HG03457 (cell line): Measurements from ENCODE around the gene OAS3.
"Not testable (repeated sequence)": the region's sequence is repeated elsewhere in the genome, so short reads cannot be mapped to it uniquely, and the experiment has no call there.

Experiments used
- ATAC-seq: cut with Tn5 transposase; IDR thresholded peaks from one replicate; pipeline ENCODE4 v1.9.1; 2021; ENCODE audit warnings: moderate number of reproducible peaks; ENCODE audit not compliant: unreplicated experiment

Gene OAS3

DNA sequence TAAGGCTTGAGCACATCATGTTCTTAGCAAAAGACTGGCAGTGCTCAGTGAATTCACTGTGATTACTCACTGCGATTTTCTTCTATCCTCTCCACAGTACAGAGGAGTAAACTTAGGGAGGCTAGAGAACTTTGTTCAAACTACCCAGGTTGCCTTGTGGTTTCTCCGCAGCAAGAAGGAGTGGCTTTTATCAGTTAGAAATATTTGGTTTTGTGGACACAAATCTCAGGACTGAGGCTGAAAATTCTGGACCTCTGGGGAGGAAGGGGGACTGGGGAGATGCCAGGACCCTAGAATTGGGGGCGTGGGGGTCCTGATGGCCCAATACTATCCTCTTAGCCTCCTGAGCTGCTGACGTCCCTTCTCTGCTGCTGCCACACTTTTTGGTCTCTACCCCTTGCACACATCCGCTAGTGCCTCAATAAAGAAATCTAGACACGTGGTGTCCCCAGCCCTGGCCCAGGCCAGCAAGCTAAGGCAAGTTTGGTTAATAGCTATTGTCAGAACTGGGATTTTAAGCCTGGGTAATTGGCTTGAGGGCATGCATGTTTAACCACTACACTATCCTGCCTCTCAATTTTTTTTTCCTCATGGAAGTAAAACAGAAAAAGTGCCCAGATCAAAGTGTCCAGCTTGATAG is 40.9 kb downstream of the OAS3 start:
- ATAC-seq: no peak

DNA sequence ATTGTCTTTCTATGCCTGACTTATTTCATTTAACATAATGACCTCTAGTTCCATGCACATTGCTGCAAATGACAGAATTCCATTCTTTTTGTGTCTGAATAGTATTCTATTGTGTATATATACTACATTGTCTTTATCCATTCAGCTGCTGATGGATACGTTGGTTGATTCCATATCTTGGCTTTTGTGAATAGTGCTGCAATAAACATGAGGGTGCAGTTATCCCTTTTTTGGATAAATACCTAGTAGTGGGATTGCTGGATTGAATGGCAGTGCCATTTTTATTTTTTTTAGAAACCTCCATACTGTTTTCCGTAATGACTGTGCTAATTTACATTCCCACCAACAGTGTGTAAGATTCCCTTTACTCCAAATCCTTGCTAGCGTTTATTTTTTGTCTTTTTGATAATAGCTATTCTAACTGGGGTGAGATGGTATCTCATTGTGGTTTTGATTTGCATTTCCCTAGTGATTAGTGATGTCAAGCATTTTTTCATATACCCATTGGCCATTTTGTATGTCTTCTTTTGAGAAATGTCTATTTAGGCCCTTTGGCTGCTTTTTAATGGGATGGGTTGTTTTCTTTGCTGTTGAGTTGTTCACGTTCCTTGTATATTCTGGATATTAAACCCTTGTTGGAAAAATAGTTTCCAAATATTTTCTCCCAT is 42.4 kb downstream of the OAS3 start:
- no peak for ATAC-seq

DNA sequence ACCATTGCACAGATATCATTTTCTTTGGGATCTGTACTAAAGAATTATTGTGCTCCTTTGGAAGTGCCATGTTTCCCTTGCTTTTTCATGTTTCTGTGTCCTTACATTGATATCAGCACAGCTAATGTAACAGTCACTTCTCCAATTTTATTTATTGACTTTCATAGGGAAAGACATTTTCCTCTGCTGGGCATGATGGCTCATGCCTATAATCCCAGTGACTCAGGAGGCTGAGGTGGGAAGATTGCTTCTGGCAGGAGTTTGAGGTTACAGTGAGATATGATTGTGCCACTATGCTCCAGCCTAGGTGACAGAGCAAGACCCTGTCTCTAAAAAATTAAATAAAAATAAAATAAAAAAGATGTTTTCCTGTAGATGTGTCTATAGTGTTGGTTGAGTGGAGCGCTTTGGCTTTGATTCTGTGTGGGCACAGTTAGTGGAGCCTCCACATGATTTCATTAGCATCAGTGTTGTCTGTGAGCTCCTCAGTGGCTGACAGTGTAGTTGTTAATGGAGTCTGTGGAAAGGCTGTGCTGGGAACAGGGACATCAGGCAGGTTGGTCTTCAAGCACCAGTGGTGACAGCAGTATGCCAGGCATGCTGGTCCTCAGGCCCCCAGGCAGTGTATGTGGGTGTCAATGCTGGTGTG is 47.5 kb downstream of the OAS3 start:
- no peak for ATAC-seq

DNA sequence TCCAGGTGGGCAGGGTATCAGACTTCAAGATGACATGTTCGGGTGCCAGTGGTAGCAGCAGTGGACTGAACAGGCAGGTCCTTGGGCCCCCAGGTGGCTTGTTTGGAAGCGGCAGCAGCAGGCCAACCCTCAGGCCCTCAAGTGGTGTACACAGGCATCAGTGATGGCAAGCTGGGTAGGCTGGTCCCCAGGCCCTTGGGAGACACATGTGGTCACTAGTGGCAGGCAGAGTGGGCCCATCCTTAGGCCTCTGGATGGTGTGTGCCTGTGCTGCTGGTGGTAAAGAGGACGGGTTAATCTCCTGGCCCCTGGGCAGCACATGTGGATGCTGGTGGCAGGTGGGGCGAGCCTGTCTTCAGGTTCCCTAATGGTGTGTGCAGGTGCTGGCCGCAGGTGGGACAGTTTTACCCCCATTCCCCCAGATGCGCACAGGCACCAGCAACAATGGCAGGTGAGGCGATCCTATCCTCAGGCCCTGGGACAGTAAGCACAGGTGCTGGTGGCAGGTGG is 48.1 kb downstream of the OAS3 start:
- no peak for ATAC-seq

DNA sequence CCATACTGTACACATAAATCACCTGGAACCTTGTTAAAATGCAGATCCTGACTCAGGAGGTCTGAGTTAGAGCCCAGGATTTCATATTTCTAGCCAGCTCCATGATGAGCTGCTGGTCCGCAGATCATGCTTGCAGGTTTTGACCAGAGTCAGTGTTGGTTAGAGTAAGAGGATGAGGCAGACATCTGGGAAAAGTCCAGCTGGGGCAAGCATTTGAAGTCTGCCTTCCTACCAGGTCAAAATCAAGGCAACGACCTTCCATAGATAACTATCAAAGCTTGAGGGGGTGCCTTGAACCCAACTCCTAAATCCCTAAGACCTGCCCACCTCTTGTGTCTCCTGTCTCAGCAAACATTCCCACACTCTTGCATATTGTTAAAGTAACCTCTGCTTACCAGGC is 49.3 kb downstream of the OAS3 start:
- no peak for ATAC-seq

DNA sequence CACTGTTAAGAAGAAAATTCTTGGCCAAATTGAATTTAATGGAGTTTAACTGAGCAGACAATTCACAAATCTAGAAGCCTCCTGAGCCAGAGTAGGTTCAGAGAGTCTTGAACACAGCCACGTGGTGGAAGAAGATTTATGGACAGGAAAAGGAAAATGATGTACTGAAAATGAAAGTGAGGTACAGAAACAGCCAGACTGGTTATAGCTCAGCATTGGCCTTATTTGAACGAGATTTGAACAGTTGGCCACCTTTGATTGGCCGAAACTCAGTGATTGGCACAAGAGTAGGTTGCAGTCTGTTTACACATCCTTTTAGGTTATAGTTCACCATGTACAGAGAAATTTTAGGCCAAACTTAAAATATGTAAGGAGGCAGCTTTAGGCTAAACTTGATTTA is 50.0 kb downstream of the OAS3 start:
- ATAC-seq: no peak

DNA sequence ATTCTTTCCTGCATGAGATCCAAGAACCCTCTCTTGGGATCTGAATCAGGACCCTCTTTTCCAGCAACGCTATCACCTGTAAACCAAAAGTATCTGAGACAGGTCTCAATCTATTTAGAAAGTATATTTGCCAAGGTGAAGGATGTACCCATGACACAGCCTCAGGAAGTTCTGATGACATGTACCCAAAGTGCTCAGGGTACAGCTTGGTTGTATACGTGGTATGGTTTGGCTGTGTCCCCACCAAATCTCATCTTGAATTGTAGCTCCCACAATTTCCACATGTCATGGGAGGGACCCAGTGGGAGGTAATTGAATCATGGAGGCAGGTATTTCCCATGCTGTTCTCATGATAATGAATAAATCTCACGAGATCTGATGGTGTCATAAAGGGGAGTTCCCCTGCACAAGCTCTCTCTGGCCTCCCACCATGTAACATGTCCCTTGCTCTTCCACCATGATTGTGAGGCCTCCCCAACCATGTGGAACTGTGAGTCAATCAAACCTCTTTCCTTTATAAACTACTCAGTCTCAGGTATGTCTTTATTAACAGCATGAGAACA is 50.6 kb downstream of the OAS3 start:
- not testable (repeated sequence) for ATAC-seq

DNA sequence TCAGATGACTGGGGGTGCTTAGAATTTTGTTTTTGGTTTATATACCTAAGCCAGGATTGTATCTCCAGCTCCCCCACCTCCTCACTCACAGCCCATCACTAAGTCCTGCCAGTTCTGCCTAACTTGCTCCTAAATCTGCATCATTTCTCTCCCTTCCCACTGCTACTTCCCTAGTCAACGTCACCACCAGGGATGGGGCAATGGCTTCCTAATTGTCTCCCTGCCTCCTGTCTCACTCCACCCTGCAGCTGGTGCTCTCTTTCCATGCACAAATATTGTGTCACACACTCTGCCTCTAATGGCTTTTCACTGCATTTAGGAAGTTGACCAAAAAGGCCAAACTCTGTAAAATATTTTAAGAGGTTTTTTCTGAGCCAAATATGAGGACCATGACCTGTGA is 51.5 kb downstream of the OAS3 start:
- no peak for ATAC-seq

DNA sequence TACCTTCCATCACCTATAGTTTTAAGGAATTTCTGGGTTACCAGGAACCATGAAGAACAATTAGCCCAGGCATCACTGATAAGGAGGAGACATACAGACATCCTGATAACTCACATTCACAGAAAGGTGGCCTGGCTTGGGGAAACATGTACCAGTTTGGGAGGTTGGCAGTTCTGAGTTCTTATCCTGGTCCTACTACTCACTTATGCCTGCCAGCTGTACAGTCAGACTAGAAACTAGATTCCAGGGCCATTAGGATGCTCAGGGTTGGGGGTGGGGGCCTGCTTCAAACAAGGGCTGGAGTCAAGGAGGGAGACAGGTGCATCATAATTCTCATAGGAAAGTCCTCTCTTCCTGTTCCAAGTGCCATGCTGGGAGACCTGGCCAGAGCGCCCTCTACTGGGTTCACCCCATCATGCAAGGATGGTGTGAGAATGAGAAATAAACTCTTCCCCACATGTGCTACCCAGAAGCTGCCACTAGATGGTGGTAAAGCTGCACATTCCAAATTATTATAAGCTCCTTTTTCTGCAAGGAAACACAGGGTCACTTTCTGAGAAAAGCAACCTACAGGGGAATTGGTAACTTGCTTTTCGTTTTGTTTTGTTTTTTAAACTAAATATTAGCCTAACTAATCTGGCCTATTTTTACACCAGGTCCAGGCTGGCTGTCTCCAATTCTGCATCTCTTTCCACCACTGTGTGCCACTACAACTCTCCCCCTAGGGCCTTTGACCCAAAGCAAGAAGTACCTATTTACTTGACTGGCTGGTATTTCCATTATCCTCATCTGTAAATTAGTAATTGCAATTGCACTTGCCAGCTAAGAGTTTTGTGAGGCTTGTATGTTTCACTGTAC is 54.5 kb downstream of the OAS3 start:
- ATAC-seq: no peak

DNA sequence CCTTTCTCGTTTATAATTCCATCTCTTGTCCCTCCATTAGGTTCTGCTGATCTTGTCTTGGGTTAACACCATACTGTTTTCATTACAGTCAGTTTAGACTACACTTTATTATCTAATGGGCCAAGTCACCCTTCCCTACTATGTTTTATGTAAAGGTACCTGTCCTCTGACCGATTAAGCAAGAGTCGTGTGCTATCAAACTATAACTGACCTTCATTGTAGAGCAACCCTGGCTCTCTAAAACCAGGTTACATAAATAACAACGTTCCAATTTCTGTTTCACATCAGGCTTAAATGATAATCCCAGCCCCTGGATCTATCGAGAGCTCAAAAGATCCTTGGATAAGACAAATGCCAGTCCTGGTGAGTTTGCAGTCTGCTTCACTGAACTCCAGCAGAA is 56.7 kb downstream of the OAS3 start:
- no peak for ATAC-seq

DNA sequence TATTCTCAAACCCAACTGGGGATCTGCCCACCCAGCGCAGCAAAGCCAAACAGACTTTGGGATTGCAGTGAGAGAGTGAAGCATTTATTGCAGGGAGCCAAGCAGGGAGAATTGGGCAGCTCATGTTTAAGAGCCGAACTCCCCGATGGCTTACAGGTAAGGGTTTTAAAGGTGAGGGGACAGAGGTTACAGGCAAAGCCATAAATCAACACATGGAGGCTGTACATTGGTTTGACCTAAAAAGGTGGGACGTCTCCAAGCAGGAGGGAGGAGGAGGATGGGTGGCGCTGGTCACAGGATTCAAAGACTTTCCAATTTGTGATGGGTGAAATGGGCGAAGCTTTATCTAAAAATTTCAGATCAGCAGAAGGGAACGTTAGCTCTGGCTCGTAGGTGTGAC is 58.2 kb downstream of the OAS3 start:
- ATAC-seq: no peak

DNA sequence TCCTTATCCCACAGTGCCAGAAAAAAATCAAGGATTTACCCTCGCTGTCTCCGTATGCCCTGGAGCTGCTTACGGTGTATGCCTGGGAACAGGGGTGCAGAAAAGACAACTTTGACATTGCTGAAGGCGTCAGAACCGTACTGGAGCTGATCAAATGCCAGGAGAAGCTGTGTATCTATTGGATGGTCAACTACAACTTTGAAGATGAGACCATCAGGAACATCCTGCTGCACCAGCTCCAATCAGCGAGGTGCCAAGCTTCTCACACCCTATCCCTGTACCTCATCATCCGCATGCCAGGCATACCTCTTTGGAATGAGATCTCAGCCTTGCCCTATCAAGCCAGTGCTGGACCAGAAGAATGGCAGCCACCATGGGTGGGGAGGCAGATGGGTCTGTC is 59.2 kb downstream of the OAS3 start:
- ATAC-seq: no peak

DNA sequence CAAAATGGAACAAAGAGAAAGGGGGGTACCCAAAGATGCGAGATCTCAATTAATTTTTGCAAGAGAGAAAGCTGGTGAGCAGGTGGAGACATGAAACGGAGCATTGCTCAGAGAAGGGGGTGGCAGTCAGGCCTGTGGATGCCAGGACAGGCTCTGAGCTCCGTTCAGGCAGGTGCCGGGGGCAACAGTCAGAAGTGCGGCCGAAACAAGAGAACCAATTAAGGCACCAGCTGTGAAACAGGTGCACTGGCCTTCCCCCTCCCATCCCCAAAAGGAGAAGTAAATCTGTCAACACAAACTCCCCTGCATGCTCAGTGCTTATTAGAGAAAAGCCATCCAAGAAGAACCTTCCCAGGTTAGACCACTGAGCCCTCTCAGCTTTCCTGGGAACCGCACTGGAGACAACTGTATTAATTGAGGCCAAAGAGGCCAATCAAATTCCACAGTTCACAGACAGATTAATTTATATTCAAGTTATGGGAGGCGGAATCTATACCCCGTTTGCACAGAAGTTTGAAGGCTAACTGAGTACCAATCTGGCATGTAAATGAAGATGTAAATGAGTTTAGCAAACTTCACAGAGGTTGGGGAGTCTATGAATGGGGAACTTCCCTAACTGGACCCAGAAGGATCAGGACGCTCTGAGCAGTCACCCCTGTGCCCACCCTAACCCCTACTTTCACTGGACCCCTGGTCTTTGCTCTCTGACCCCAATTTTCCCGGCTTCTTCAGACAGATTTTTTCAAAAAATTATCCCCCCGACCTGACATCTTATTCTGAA is 60.9 kb downstream of the OAS3 start:
- ATAC-seq: no peak

DNA sequence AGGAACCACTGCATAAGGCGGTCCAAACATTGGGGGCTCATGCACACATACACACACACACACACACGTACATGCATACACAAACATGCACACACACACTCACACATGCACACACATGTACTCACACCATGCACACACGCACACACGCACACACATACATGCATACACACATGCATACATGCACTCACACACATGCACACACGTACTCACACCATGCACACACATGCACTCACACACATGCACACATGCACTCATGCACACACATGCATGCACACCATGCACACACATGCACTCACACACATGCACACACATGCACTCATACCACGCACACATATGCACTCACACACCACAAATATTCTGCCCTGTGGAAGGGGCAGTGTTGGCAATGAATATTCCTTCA is 62.2 kb downstream of the OAS3 start:
- ATAC-seq: no peak

DNA sequence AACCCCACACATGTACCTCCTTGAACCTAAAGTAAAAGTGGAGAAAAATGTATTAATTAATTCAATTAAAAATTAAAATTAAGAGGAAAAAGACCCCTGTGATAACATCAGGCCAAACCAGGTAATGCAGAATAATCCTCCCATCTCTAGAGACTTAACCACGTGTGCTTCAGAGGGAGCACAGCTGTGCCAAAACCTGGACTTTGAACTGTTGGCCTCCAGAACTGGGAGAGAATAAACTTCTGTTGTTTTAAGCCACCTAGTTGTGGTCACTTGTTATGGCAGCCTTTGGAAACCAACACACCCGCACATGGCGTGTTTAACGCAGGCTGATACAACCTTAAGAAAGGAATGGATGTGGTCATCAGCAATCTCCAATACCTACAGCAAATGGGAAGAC is 63.9 kb downstream of the OAS3 start:
- ATAC-seq: no peak

DNA sequence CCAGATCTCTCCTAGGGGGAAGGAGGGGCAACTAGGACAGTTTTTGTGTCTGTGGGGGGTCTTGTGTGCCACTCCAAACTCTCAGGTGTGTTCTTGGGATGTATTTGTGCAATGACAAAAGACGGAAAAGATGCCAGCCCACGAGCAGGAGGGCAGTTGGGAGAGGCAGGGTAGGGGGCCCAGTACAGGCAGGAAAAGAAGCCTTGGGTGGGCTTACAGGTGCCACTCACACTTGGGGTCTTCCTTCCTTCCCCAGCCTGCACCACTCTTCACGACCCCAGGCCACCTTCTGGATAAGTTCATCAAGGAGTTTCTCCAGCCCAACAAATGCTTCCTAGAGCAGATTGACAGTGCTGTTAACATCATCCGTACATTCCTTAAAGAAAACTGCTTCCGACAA is 64.4 kb downstream of the OAS3 start:
- ATAC-seq: no peak

DNA sequence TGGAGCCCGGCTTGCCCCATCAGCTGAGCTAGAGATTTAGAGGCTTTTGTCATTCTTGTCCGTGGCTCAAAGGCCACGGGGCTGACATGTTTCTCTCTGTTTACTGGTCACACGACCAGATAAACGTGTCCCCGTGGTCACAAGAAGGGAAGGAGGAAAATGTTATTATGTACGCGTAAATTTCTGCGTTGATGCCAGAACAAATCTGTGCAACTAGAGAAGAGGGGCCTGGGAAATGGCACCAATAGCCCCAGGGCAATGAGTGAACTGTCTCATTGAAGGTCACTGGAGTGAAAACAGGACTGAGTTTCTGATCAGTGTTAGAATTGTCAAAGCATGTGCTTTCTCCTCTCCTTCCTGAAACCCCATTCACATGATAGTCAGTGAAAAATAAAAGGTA is 65.4 kb downstream of the OAS3 start:
- no peak for ATAC-seq

DNA sequence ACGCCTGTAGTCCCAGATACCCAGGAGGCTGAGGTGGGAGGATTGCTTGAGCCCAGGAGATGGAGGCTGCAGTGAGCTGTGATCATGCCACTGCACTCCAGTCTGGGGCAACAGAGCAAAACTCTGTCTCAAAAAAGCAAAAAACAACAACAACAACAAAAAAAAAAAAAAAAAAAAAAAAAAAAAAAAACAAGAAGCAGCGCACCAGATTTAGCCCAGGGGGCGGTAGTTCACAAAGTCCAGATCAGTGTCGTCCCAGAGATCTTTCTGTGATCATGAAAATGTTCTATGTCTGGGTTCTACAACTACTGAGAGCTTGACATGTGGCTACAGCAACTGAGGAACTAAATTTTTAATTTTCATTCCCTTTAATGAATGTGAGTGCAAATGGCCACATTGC is 67.5 kb downstream of the OAS3 start:
- no peak for ATAC-seq

DNA sequence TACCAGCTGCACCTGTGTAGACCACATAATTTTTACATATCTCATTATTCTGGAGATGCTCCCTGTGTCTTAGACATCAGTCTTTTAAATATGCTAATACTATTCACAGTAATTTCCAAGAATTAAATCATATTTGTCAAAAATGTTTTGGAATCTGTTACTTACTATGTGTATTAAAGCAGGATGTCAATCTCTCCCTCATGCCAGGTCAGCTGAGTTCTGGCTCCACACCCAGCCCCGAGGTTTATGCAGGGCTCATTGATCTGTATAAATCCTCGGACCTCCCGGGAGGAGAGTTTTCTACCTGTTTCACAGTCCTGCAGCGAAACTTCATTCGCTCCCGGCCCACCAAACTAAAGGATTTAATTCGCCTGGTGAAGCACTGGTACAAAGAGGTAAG is 67.9 kb downstream of the OAS3 start:
- ATAC-seq: no peak

DNA sequence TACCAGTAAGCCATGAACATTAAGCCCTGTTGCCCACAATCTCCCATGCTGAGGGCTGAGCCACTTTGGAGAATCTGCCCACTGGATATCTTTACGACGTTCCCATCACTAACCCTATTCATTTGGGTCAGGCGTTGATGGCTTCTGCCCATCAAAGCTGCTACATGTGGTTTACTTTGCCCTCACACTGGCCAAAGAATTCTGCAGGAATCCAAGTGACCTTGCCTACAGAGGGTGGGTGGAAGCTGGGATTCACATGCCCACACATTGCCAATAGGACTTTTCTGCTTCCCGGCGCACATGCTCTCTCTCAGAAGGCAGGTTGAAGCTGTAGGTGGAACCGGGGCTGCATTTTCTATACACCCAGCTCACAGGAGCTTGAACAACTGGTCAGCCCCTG is 68.4 kb downstream of the OAS3 start:
- ATAC-seq: no peak
